GM12892 (cell line): ENCODE results near the gene AGER.

ENCODE experiments used
- POLR2AphosphoS5 ChIP-seq: IDR thresholded peaks from 2 replicates; pipeline ENCODE4 v1.6.1; 2011; ENCODE audit warnings: low read depth, low read length, control low read depth
- TAF1 ChIP-seq: IDR thresholded peaks from 2 replicates; pipeline ENCODE4 v1.6.1; 2011; ENCODE audit warnings: low read depth, mild to moderate bottlenecking, control low read depth, low read length, borderline replicate concordance

DNA sequence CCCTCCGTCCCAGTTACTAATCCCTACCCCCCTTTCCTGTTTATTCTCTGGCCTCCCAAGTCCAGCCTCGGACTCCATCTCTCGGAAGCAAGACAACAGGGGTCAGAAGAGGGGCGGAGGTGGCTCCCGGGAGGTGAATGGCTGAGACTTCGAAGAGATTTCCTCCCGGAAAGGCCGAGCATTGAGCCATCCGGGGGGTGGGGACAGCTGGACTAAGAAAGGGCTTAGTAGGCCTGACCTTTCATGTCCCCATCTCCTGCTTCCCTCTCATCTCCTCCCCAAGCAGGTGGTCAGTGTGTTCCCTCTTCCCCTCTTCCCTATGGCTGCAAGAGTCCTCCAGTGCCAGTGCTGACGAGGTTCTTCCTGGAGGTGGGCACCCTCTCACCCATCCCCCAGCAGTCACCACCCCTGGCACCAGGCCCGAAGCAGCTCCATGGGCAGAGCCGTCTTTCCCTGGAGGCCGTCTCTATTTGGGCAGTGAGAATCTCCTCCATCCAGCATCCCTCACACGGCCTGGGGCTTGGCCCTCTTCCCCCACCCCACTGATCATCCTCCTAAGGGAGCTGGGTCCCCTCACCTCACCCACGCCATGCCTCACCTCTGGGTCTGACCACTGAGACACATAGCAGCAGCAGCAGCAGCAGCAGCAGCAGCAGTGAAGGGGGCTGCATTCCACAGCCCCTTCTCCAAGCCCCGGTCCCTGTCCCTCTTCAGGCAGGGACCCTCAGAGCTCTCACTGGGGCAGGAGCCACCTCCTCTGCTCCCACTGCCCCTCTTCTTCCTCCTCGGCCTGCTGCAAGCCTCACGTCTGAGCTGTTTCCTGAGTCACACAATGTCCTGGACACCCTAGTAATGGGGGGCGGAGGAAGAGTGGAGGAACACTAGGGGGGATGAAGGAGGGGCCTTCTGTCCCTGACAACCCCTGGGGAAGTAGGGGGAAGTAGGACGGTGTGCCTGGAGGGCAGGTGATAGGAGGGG, 39.5 kb upstream of the AGER start, which contains the start of gene NOTCH4:
- no peak for TF ChIP-seq TAF1
- no peak for TF ChIP-seq POLR2AphosphoS5
